Measurements from ENCODE around the gene NR6A1. TPM values are rescaled to one million over a fixed set of nuclear protein-coding genes. Genes with fewer than 3 reads are reported as not detected.

NR6A1 gene
- total RNA-seq, 1 experiment from 2014 or later, result 97.7 TPM

DNA sequence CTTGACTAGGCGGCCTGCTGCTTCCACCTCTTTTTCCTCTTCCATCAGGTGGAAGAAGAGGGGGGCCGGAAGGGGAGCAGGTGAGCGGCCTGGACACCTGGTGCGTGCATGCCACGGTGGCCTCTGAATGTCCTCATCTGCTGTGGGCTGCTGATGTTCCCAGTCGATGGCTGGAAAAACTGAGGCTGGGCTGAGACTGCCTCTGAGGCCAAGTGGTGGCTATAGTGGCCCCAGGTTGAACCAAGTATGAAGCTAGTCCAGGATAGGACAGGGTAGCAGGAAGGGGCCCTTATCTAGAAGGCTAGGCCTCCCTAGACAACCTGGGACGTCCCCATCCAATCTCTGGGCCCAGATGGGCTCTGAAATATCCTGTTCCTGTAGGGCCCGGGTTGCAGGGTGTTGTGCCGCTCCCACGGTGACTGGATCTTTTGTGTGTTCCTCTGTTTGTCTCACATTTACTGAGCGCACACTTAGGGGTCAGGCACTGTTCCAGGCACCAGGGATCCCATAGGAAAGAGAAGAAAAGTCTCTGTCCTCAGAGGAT lies 263.2 kb downstream of the NR6A1 start:
- peak; percentile 45 for DNase-seq
- no peak overlapping the region for H3K4me3 ChIP-seq (ENCODE audit: insufficient read depth, low read depth, low read length)
- H3K27me3 ChIP-seq (ENCODE audit: control insufficient read depth, insufficient read depth, low read length), result peaks cover 34% of the 10 kb centered on the region
- no peaks in the 10 kb centered on the region for H3K36me3 ChIP-seq (replicated peaks; ENCODE audit: control insufficient read depth, insufficient read depth, low read length)

GRCh38 chr9:124506931-124507879 lies 263.9 kb downstream of the NR6A1 start, which contains the start of gene NR5A1:
Gene NR5A1, minus strand, starts transcription at chr9:124507399. Its CDS starts 4,004 bp downstream, at chr9:124503395.
- peak; percentile 61 for DNase-seq
- Histone ChIP-seq H3K27me3 (ENCODE audit: control insufficient read depth, insufficient read depth, low read length) (peaks cover 41% of the 10 kb centered on the region), H3K36me3 (replicated peaks; ENCODE audit: control insufficient read depth, insufficient read depth, low read length) (no peaks in the 10 kb centered on the region), H3K4me3 (ENCODE audit: insufficient read depth, low read depth, low read length) (no peak within 1 kb of the TSS)

GRCh38 chr9:124506433-124506832 lies 264.7 kb downstream of the NR6A1 start:
- no peaks in the 10 kb centered on the region for H3K36me3 ChIP-seq (replicated peaks; ENCODE audit: control insufficient read depth, insufficient read depth, low read length)
- DNase-seq, result peak; percentile 76
- H3K4me3 ChIP-seq (ENCODE audit: insufficient read depth, low read depth, low read length), result no peak overlapping the region
- peaks cover 49% of the 10 kb centered on the region for H3K27me3 ChIP-seq (ENCODE audit: control insufficient read depth, insufficient read depth, low read length)

DNA sequence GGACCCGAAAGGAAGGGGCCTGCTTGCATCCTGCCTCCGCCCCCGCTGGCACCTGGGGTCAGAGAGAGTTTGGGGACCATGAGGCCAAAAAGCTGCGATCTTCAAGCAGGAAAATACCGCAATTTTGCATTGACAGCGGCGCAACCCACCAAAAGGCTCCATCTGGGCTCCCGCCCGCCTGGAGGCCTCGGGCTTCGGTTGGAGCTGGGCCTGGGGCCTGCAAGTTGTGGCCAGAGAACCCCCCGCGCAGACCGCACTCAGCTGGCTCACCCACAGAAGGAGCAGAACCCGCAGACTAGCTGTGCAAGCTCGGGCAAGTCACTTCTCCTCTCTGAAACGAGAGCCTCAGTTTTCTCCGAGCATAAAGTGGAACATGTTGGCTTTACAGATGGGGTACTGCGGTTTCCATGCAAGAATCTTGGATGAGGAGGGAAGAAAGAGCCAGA lies 265.2 kb downstream of the NR6A1 start:
- no peak for DNase-seq
- H3K36me3 ChIP-seq (replicated peaks; ENCODE audit: control insufficient read depth, insufficient read depth, low read length), result no peaks in the 10 kb centered on the region
- peaks cover 52% of the 10 kb centered on the region for H3K27me3 ChIP-seq (ENCODE audit: control insufficient read depth, insufficient read depth, low read length)
- no peak overlapping the region for H3K4me3 ChIP-seq (ENCODE audit: insufficient read depth, low read depth, low read length)

GRCh38 chr9:124505006-124505900 lies 265.9 kb downstream of the NR6A1 start:
- H3K4me3 ChIP-seq (ENCODE audit: insufficient read depth, low read depth, low read length), result peak overlapping the region; percentile 32
- peak; percentile 87 for DNase-seq
- H3K36me3 ChIP-seq (replicated peaks; ENCODE audit: control insufficient read depth, insufficient read depth, low read length), result no peaks in the 10 kb centered on the region
- peaks cover 52% of the 10 kb centered on the region for H3K27me3 ChIP-seq (ENCODE audit: control insufficient read depth, insufficient read depth, low read length)

- DNase-seq, result peak; percentile 93
- H3K27me3 ChIP-seq (ENCODE audit: control insufficient read depth, insufficient read depth, low read length), result peaks cover 52% of the 10 kb centered on the region
- peak overlapping the region; percentile 37 for H3K4me3 ChIP-seq (ENCODE audit: insufficient read depth, low read depth, low read length)
- H3K36me3 ChIP-seq (replicated peaks; ENCODE audit: control insufficient read depth, insufficient read depth, low read length), result no peaks in the 10 kb centered on the region
These were observed 266.5 kb downstream of the NR6A1 start for GRCh38 chr9:124504530-124505005.

- Histone ChIP-seq H3K27me3 (ENCODE audit: control insufficient read depth, insufficient read depth, low read length) (peaks cover 52% of the 10 kb centered on the region), H3K4me3 (ENCODE audit: insufficient read depth, low read depth, low read length) (peak overlapping the region; percentile 37), H3K36me3 (replicated peaks; ENCODE audit: control insufficient read depth, insufficient read depth, low read length) (no peaks in the 10 kb centered on the region)
- DNase-seq, result no peak
These were observed 267.2 kb downstream of the NR6A1 start for GRCh38 chr9:124503713-124504529.

- Histone ChIP-seq H3K4me3 (ENCODE audit: insufficient read depth, low read depth, low read length) (peak overlapping the region; percentile 3; the same call in 1 of the 2 replicates), H3K36me3 (replicated peaks; ENCODE audit: control insufficient read depth, insufficient read depth, low read length) (no peaks in the 10 kb centered on the region)
- peak; percentile 86 for DNase-seq
These were observed 268.1 kb downstream of the NR6A1 start for GRCh38 chr9:124502711-124503702.

GRCh38 chr9:124501771-124502320 lies 269.3 kb downstream of the NR6A1 start:
- Histone ChIP-seq H3K36me3 (replicated peaks; ENCODE audit: control insufficient read depth, insufficient read depth, low read length) (no peaks in the 10 kb centered on the region), H3K27me3 (ENCODE audit: control insufficient read depth, insufficient read depth, low read length) (peaks cover 52% of the 10 kb centered on the region), H3K4me3 (ENCODE audit: insufficient read depth, low read depth, low read length) (no peak overlapping the region)
- no peak for DNase-seq

More at GRCh38 chr9:124502711-124503702, 268.1 kb downstream of the NR6A1 start:
- peaks cover 52% of the 10 kb centered on the region for H3K27me3 ChIP-seq (ENCODE audit: control insufficient read depth, insufficient read depth, low read length)

DNA sequence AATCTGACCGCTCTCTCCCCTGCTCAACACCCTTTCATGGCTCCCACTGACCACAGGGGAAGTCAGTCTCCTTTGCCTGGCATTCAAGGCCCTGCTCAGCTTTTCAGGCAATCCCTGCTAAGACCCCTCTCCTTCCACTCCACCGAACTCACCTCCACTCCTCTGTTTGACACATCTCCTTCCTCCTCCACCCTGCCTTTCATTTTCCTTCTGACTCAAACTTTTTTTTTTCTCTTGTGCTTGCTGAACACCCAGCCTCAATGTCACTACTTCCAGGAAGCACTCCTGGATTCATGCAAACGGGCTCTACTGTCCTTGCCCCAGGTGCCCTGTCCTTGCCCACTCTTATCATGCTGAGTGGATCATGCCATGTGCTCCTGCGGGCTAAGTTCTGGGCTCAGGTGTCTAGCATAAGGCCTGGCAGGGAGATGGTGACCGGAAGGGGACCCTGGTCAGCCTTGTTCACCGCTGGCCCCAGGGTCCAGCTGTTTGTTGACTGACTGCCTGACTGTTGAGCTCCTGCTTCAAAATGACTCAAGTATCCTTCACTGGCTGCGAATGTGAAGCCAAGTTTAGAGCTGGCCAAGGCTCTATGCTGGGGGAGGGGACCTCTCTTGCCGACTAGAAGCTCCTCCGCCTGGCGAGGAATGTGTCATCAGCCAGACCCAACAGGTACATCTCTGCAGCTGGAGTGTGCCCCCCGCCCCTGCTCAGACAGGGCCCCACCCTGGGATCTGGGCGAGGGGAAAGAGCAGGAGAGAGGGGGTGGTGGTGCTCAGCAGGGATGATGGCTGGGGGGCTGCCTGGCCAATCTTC lies 270.1 kb downstream of the NR6A1 start:
- H3K36me3 ChIP-seq (replicated peaks; ENCODE audit: control insufficient read depth, insufficient read depth, low read length), result no peaks in the 10 kb centered on the region
- DNase-seq, result no peak
- H3K27me3 ChIP-seq (ENCODE audit: control insufficient read depth, insufficient read depth, low read length), result peaks cover 47% of the 10 kb centered on the region
- H3K4me3 ChIP-seq (ENCODE audit: insufficient read depth, low read depth, low read length), result no peak overlapping the region

DNA sequence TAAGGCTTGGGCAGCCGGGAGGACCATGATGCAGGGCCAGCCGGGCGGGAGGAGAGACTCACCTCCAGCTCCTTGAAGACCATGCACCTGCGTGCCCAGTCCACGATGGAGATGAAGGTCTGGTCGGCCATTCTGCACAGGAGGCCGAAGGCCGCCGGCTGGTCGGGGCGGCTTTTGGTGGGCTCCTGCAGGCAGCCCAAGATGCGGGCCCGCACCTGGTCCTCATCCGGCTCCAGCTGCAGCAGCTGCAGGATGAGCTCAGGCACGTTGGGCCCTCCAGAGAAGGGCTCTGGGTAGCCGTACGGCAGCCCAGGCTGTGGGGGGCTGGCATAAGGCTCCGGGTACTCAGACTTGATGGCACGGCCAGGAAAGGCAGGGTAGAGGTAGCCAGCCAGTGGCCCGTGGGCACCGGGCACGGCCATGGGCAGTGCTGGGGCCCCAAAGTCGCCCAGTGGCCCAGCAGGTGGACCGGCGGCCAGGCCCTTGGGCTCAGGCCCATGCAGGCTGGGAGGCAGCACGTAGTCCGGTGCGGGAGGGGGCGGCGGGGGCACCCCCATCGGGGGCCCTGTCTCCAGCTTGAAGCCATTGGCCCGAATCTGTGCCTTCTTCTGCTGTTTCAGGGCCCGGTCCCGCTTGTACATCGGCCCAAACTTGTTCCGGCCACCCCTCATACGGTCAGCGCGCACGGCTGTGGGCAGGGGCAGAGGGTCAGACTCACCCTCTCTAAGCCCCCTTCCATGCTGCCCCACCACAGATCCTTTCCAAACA lies 270.9 kb downstream of the NR6A1 start:
- no peak for DNase-seq
- Histone ChIP-seq H3K4me3 (ENCODE audit: insufficient read depth, low read depth, low read length) (no peak overlapping the region), H3K36me3 (replicated peaks; ENCODE audit: control insufficient read depth, insufficient read depth, low read length) (no peaks in the 10 kb centered on the region), H3K27me3 (ENCODE audit: control insufficient read depth, insufficient read depth, low read length) (peaks cover 39% of the 10 kb centered on the region)

All from H7 (cell line).